CD4-positive, alpha-beta memory T cell (primary cell): ENCODE data around the gene TRMT2A. TPM values are rescaled to one million over a fixed set of nuclear protein-coding genes. Genes with fewer than 3 reads are reported as not detected.

ENCODE experiments used
- CTCF ChIA-PET: fragments of 350-600 bp; sonication (Branson Sonifier 250); formaldehyde crosslinking; loops from one replicate; lab custom pipeline; 2021; ENCODE audit warnings: inconsistent platforms; ENCODE audit not compliant: partially characterized antibody; lab: Charles Lee
- POLR2A ChIA-PET: fragments of 350-600 bp; sonication (Branson Sonifier 250); formaldehyde crosslinking; loops from one replicate; lab custom pipeline; 2021; ENCODE audit not compliant: partially characterized antibody; lab: Charles Lee
- DNase-seq, 5 donors: peaks; one replicate each; pipeline versions ENCODE4 v3.0.0 to v3.0.0-alpha.2; 2020 to 2022; ENCODE audit warnings: mixed read lengths in 1 of 5
- H3K27ac ChIP-seq: one replicate; pipeline ENCODE4 v1.7.0; 2013; ENCODE audit warnings: low read depth, low read length
- H3K27me3 ChIP-seq: 2 replicates; pipeline ENCODE4 v1.7.0; 2013; ENCODE audit warnings: mild to moderate bottlenecking, low read length, moderate library complexity; ENCODE audit not compliant: insufficient read depth
- H3K36me3 ChIP-seq: 2 replicates; pipeline ENCODE4 v1.7.0; 2013; ENCODE audit warnings: mild to moderate bottlenecking, low read length, moderate library complexity; ENCODE audit not compliant: insufficient read depth
- H3K4me1 ChIP-seq: 2 replicates; pipeline ENCODE4 v1.7.0; 2013; ENCODE audit warnings: mild to moderate bottlenecking, low read length, moderate library complexity; ENCODE audit not compliant: insufficient read depth
- H3K4me3 ChIP-seq, 2 donors: one replicate each; pipeline ENCODE4 v1.7.0; 2013; ENCODE audit warnings: low read length in 2 of 2, mild to moderate bottlenecking in 1 of 2
- H3K9me3 ChIP-seq, 2 donors: one replicate each; pipeline ENCODE4 v1.7.0; 2013; ENCODE audit warnings: low read length in 2 of 2, control low read depth in 1 of 2; ENCODE audit not compliant: control insufficient read depth in 1 of 2
- H3K27ac Mint-ChIP-seq, 7 donors: one replicate each; pipeline ENCODE4 v1.8.0; 2020 to 2021; ENCODE audit warnings: mixed read lengths in 7 of 7, mild to moderate bottlenecking in 6 of 7, inconsistent platforms in 3 of 7, moderate library complexity in 3 of 7
- H3K27me3 Mint-ChIP-seq, 2 donors: one replicate each; pipeline ENCODE4 v1.8.0; 2020 to 2021; ENCODE audit warnings: mixed read lengths in 2 of 2
- H3K36me3 Mint-ChIP-seq, 2 donors: one replicate each; pipeline ENCODE4 v1.8.0; 2020 to 2021; ENCODE audit warnings: mixed read lengths in 2 of 2, inconsistent platforms in 1 of 2, mild to moderate bottlenecking in 1 of 2
- H3K4me1 Mint-ChIP-seq, 4 donors: one replicate each; pipeline ENCODE4 v1.8.0; 2020 to 2021; ENCODE audit warnings: mixed read lengths in 4 of 4, mild to moderate bottlenecking in 1 of 4
- H3K4me3 Mint-ChIP-seq, 8 donors: one replicate each; pipeline ENCODE4 v1.8.0; 2020 to 2021; ENCODE audit warnings: mixed read lengths in 8 of 8, mild to moderate bottlenecking in 7 of 8, moderate library complexity in 6 of 8, inconsistent platforms in 3 of 8
- H3K9me3 Mint-ChIP-seq, 8 donors: one replicate each; pipeline ENCODE4 v1.8.0; 2020 to 2021; ENCODE audit warnings: mixed read lengths in 8 of 8, mild to moderate bottlenecking in 5 of 8, inconsistent platforms in 3 of 8, moderate library complexity in 1 of 8
- intact Hi-C: fragments of 100-400 bp; cut with micrococcal nuclease; formaldehyde crosslinking; loops from one replicate; pipeline ENCODE4 v1.15.1; 2023
- polyA plus RNA-seq, 2 donors: library from polyadenylated mRNA; unstranded; fragments of 300-500 nt; fragmentation: Illumina TruSeq; gene quantifications; one replicate each; pipeline ENCODE4 v1.2.3, GENCODE V29; 2021
- total RNA-seq, 2 experiments: library from RNA; stranded (reverse); gene quantifications; one replicate each; pipeline ENCODE4 v1.2.3, GENCODE V29; 2021

Gene TRMT2A
- total and polyA plus RNA-seq, 4 experiments from 2014 or later = 28.0 to 126 (median 73.5) TPM

DNA sequence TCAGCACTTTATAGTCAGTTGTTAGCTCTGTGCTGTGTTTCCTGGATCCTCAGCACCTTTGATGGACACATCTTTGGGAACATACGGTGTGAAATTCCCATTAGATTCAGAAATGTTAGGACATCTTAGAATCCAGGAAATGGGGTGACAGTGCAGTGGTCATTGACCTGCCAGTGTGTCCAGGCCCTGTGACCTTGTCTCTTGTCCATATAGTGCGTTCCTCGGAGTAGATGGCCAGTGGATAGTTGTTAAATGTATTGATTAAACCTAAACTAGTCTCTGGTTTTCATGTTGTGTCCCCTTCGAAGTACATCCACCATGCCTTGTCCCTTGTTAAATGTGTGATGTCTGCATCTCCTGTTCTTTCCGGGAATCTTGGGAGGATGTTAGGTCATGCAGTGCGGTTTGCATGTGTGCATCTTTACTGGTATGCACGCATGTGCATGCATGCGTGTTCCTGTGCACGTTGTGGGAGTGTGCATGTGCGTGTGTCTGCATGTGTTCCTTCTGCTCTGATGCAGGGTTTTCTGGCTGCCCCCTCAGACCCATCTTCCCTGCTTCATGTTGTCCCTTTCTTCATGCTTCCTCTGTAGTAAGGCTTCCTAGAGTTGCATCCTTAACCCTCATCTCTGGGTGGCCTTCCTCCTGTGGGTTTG is 33.0 kb downstream of the TRMT2A start:
- H3K9me3 Mint-ChIP-seq = no peaks in the 10 kb centered on the region
- Histone ChIP-seq H3K4me3 (no peak overlapping the region), H3K27me3 (no peaks in the 10 kb centered on the region), H3K27ac (no peak overlapping the region), H3K4me1 (peaks cover 47% of the 10 kb centered on the region), H3K36me3 (peaks cover 35% of the 10 kb centered on the region), H3K9me3 (no peaks in the 10 kb centered on the region)
- ChIA-PET CTCF (no interaction called here), POLR2A (no interaction called here)
- H3K4me1 Mint-ChIP-seq = peaks cover 33 to 62% (median 43%) of the 10 kb centered on the region in 4 donors
- no peaks in the 10 kb centered on the region for H3K27me3 Mint-ChIP-seq
- intact Hi-C loops = no loop called here
- peak overlapping the region in 2 of 8 donors; percentile 57 to 61 for H3K4me3 Mint-ChIP-seq
- peak overlapping the region in 4 of 7 donors; percentile 17 to 88 (median 64) for H3K27ac Mint-ChIP-seq
- DNase-seq = no peak
- peaks cover 29 to 39% of the 10 kb centered on the region in 2 donors for H3K36me3 Mint-ChIP-seq

DNA sequence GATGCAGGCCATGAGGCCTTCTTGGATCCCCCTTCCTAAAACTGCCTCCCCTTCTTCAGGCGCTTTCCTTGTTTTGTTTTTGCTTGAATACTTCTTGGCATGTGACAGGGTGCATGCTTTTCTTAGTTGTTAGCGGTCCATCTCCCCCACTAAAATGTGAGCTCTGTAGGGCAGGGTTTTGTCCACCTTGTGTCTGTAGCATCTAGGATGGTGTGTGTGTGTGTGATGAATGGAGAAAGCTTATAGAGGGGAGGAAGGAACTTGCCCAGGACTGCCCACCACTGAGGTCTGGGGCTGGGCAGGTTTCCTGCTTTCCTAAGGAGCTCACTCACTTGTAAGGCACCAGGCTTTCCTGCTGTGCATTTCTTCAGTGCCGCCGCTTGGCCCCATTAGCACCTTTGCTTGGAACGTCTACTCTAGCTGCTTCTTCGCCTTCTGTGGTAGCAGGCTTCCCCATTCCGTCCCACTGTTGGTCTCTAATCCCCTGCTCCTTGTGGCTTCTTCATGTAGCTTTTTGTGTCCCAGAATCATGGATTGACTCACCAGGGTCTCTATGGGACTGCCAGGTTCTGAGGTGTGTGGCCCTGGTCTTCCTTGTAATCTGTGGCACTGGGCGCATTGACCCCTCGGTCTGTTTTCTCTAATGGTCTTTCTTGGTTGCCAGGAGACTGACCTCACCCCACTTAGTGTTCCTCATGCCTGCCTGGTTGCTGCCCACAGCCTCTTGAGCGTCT is 33.7 kb downstream of the TRMT2A start:
- CTCF ChIA-PET = interaction anchor here (2.1 kb wide), 1 partner anchor 17 kb away, joined by 7 read pairs; no protein-coding TSS in a partner anchor
- peak overlapping the region; percentile 43 to 85 (median 68) for H3K27ac Mint-ChIP-seq

DNA sequence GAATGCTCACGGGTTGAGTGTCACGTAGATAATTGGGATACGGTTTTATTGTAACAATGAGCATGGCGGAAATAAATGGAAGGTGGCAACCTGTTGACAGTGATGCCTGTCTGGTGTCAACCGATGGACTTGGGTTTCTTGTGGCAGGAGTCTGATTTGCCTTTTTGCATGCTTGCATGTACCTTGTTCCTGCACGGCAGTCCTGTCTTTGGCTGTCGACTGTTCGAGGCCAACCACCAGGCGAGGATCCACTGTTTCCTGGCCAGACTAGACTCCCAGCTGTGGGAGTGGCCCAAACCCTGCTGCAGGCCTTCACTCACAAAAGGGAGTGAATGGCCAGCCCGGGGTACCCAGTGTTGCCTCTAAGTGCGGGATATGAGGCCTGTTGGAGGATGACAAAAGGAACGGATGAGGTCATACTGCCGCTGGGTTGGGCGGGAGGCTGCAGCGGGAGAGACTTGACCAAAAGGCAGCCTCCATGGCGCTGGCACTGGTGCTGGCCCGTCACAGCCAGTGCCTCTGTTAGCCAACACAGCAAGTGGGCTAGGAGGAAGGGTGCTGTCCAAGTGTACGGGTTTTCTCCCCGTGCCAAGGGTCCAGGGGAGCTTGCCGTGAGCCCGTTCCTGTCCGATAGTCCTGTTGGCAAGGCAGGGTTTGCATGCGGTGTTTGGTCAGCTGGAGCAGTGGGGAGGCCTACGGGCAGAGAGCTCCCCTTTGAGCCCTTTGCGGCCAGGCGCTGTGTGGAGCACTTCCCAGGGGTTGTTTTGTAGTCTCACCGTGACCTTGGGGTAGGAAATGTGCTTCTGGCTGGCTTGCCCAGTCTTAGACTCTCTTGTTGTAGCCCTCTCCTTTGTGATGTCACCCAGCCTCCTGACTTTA is 36.0 kb downstream of the TRMT2A start:
- peak overlapping the region; percentile 80 for H3K27ac ChIP-seq
- no peaks in the 10 kb centered on the region for H3K27me3 Mint-ChIP-seq
- H3K27ac Mint-ChIP-seq = peak overlapping the region; percentile 50 to 95 (median 78)
- no peaks in the 10 kb centered on the region for H3K9me3 ChIP-seq
- intact Hi-C loops = loop anchor here (1.0 to 2.0 kb wide), 3 partner anchors 19 to 60 kb away; partner anchors contain the start of genes TANGO2 and TRMT2A
- no peaks in the 10 kb centered on the region for H3K27me3 ChIP-seq
- peaks cover 27 to 53% (median 40%) of the 10 kb centered on the region in 4 donors for H3K4me1 Mint-ChIP-seq
- no peaks in the 10 kb centered on the region for H3K9me3 Mint-ChIP-seq
- peaks cover 7% of the 10 kb centered on the region for H3K36me3 ChIP-seq
- DNase-seq = no peak
- H3K4me3 ChIP-seq = peak overlapping the region; percentile 59 to 76
- H3K36me3 Mint-ChIP-seq = peaks cover 8 to 14% of the 10 kb centered on the region in 2 donors
- H3K4me3 Mint-ChIP-seq = peak overlapping the region; percentile 75 to 88 (median 86)
- CTCF ChIA-PET = no interaction called here
- POLR2A ChIA-PET = interaction anchor here (1.1 to 1.4 kb wide), 2 partner anchors 20 to 36 kb away, joined by 6 to 7 read pairs; partner anchors contain the start of gene TRMT2A
- peaks cover 55% of the 10 kb centered on the region for H3K4me1 ChIP-seq

More for the DNA sequence above, 33.7 kb downstream of the TRMT2A start:
- H3K9me3 ChIP-seq = no peaks in the 10 kb centered on the region
- Mint-ChIP-seq H3K36me3 (peaks cover 28 to 33% of the 10 kb centered on the region in 2 donors), H3K9me3 (no peaks in the 10 kb centered on the region), H3K4me3 (peak overlapping the region in 7 of 8 donors; percentile 8 to 65 (median 45)), H3K4me1 (peaks cover 33 to 62% (median 43%) of the 10 kb centered on the region in 4 donors), H3K27me3 (no peaks in the 10 kb centered on the region)
- intact Hi-C loops = no loop called here
- peaks cover 30% of the 10 kb centered on the region for H3K36me3 ChIP-seq
- POLR2A ChIA-PET = interaction anchor here (1.2 kb wide), 1 partner anchor 26 kb away, joined by 3 read pairs; no protein-coding TSS in a partner anchor
- H3K4me1 ChIP-seq = peaks cover 50% of the 10 kb centered on the region
- H3K4me3 ChIP-seq = no peak overlapping the region
- no peaks in the 10 kb centered on the region for H3K27me3 ChIP-seq
- no peak overlapping the region for H3K27ac ChIP-seq
- no peak for DNase-seq

DNA sequence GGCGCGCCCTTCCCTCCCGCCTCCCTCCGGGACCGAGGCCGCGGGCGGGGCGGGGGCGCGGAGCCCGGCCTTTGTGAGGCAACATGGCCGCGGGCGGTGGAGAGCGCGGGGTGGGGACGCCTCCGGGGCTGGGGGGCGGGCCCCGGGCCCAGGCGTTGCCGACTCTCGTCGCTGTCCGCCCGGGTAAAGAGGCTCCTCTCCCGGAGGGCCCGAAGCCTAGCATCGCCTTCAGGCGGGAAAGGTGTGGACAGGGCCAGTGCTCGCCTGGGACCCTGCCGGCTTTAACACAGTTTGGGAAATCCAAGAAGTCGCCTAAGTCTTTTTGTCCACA is 36.6 kb downstream of the TRMT2A start:
- Mint-ChIP-seq H3K27me3 (no peaks in the 10 kb centered on the region), H3K27ac (peak overlapping the region; percentile 50 to 95 (median 78)), H3K4me3 (peak overlapping the region; percentile 75 to 88 (median 86)), H3K9me3 (no peaks in the 10 kb centered on the region), H3K36me3 (peaks cover 2 to 13% of the 10 kb centered on the region in 2 donors), H3K4me1 (peaks cover 27 to 51% (median 40%) of the 10 kb centered on the region in 4 donors)
- peak in 4 of 5 donors; percentile 73 to 81 (median 76) for DNase-seq
- Histone ChIP-seq H3K27me3 (no peaks in the 10 kb centered on the region), H3K4me3 (peak overlapping the region; percentile 59 to 76), H3K4me1 (peaks cover 55% of the 10 kb centered on the region), H3K27ac (peak overlapping the region; percentile 80), H3K9me3 (no peaks in the 10 kb centered on the region), H3K36me3 (peaks cover under 1% of the 10 kb centered on the region)
- ChIA-PET CTCF (no interaction called here), POLR2A (interaction anchor here (0.6 to 1.1 kb wide), 2 partner anchors 37 to 69 kb away, joined by 3 to 7 read pairs; partner anchors contain the start of gene TRMT2A)
- intact Hi-C loops = loop anchor here (1.0 to 2.0 kb wide), 3 partner anchors 20 to 60 kb away; partner anchors contain the start of genes TANGO2 and TRMT2A

GRCh38 chr22:20079745-20080444 is 37.1 kb downstream of the TRMT2A start, which contains the start of gene DGCR8:
Gene DGCR8, plus strand, starts transcription at chr22:20080241. Its CDS starts 5,723 bp downstream, at chr22:20085964.
- Histone ChIP-seq H3K36me3 (no peaks in the 10 kb centered on the region), H3K4me3 (peak within 1 kb of the TSS; percentile 80 to 86), H3K27me3 (no peaks in the 10 kb centered on the region), H3K27ac (peak within 1 kb of the TSS; percentile 80), H3K9me3 (no peaks in the 10 kb centered on the region), H3K4me1 (peaks cover 52% of the 10 kb centered on the region)
- H3K4me3 Mint-ChIP-seq = peak within 1 kb of the TSS; percentile 87 to 99 (median 94)
- no peaks in the 10 kb centered on the region for H3K9me3 Mint-ChIP-seq
- H3K27ac Mint-ChIP-seq = peak within 1 kb of the TSS; percentile 85 to 97 (median 91)
- peaks cover 27 to 47% (median 39%) of the 10 kb centered on the region in 4 donors for H3K4me1 Mint-ChIP-seq
- ChIA-PET POLR2A (interaction anchor here (0.6 to 2.5 kb wide), 3 partner anchors 21 to 68 kb away, joined by 3 to 14 read pairs (median 4); partner anchors contain the start of gene TRMT2A), CTCF (no interaction called here)
- peak; percentile 52 to 83 (median 79) for DNase-seq
- H3K36me3 Mint-ChIP-seq = peaks cover 0 to 11% of the 10 kb centered on the region in 2 donors
- intact Hi-C loops = loop anchor here (1.0 to 2.0 kb wide), 3 partner anchors 20 to 59 kb away; partner anchors contain the start of genes TANGO2 and TRMT2A
- no peaks in the 10 kb centered on the region for H3K27me3 Mint-ChIP-seq

GRCh38 chr22:20076627-20077172 is 40.3 kb downstream of the TRMT2A start:
- intact Hi-C loops = no loop called here
- Mint-ChIP-seq H3K27ac (peak overlapping the region in 1 of 7 donors; percentile 60), H3K27me3 (no peaks in the 10 kb centered on the region), H3K36me3 (peaks cover 0 to 5% of the 10 kb centered on the region in 2 donors), H3K4me3 (peak overlapping the region in 4 of 8 donors; percentile 12 to 53 (median 41)), H3K9me3 (no peaks in the 10 kb centered on the region), H3K4me1 (peaks cover 4 to 19% (median 12%) of the 10 kb centered on the region in 4 donors)
- no peak for DNase-seq
- ChIA-PET POLR2A (interaction anchor here (1.0 kb wide), 1 partner anchor 34 kb away, joined by 3 read pairs; no protein-coding TSS in a partner anchor), CTCF (no interaction called here)
- Histone ChIP-seq H3K4me3 (no peak overlapping the region), H3K9me3 (no peaks in the 10 kb centered on the region), H3K36me3 (no peaks in the 10 kb centered on the region), H3K27ac (no peak overlapping the region), H3K4me1 (peaks cover 27% of the 10 kb centered on the region), H3K27me3 (no peaks in the 10 kb centered on the region)
